Nephron progenitor cell (in vitro differentiated cells): ENCODE data around the gene CRYBG3.

ENCODE experiments used
- DNase-seq: peaks from one replicate; pipeline ENCODE4 v3.0.0; 2021
- H3K27ac Mint-ChIP-seq: 2 replicates; pipeline ENCODE4 v1.8.0; 2021; ENCODE audit warnings: mild to moderate bottlenecking, moderate library complexity, mixed read lengths
- H3K27me3 Mint-ChIP-seq: 2 replicates; pipeline ENCODE4 v1.8.0; 2021; ENCODE audit warnings: mild to moderate bottlenecking, low read depth, mixed read lengths; ENCODE audit not compliant: poor library complexity
- H3K36me3 Mint-ChIP-seq: 2 replicates; pipeline ENCODE4 v1.8.0; 2021; ENCODE audit warnings: low read depth, mixed read lengths
- H3K4me1 Mint-ChIP-seq: 2 replicates; pipeline ENCODE4 v1.8.0; 2021; ENCODE audit warnings: mixed read lengths
- H3K4me3 Mint-ChIP-seq: 2 replicates; pipeline ENCODE4 v1.8.0; 2021; ENCODE audit warnings: mild to moderate bottlenecking, moderate library complexity, mixed read lengths
- H3K9me3 Mint-ChIP-seq: 2 replicates; pipeline ENCODE4 v1.8.0; 2021; ENCODE audit warnings: mild to moderate bottlenecking, moderate library complexity, mixed read lengths
- CTCF ChIP-seq: fragments of 200-600 bp; sonication (generic); IDR thresholded peaks from 2 replicates; pipeline ENCODE4 v1.5.0; 2021; ENCODE audit warnings: antibody characterized with exemption

Gene CRYBG3

DNA sequence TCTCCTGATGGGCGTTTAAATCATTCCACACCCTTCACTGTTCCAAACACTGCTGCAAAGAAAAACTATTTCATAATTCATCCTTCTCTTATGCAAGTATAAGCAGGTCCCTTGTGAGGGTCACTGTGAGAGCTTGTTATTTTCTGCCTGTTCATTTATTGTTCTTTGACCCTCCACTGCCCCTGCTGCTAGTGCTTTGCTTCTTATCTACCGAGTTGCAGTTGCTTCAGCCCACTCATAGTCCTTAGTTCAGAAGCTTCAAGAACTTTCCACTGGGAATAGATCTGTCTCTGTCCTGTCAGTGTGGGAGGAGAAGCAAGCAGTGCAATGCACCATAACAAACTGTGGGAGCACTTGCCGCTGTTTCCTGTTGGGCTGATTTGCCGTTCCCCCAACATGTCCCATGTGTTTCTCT is 110.6 kb downstream of the CRYBG3 start:
- Mint-ChIP-seq H3K4me1 (peaks cover 12% of the 10 kb centered on the region), H3K9me3 (peaks cover 8% of the 10 kb centered on the region), H3K4me3 (no peak overlapping the region), H3K27me3 (peaks cover 9% of the 10 kb centered on the region), H3K36me3 (peaks cover 40% of the 10 kb centered on the region), H3K27ac (peak overlapping the region; percentile 63)
- DNase-seq = no peak
- TF ChIP-seq CTCF = no peak

- Mint-ChIP-seq H3K4me3 (no peak overlapping the region), H3K9me3 (peaks cover 8% of the 10 kb centered on the region), H3K36me3 (peaks cover 35% of the 10 kb centered on the region), H3K27me3 (peaks cover 9% of the 10 kb centered on the region), H3K4me1 (peaks cover 16% of the 10 kb centered on the region), H3K27ac (no peak overlapping the region)
- no peak for DNase-seq
- no peak for TF ChIP-seq CTCF
Measured at GRCh38 chr3:97934980-97935695, 113.3 kb downstream of the CRYBG3 start.

DNA sequence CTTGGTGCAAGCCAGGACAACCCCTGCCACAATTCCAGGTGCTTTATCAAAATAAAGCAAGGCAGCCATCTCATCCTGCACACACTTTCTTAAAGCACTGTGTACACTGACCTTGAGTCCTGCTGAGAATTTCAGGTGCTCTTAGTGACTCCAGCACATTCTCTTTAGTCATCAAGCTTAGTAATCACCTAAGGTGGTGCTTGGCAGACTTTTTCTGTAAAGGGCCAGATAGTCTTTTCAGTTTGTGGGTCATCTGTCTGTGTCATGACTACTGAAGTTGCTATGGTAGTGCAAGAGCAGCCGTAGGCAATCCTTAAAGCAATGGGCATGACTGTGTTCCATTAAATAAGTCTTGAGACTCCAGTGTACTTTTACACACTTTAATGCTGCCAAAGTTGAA is 114.0 kb downstream of the CRYBG3 start:
- Mint-ChIP-seq H3K27me3 (peaks cover 9% of the 10 kb centered on the region), H3K36me3 (peaks cover 28% of the 10 kb centered on the region), H3K4me3 (no peak overlapping the region), H3K4me1 (peaks cover 16% of the 10 kb centered on the region), H3K27ac (peak overlapping the region; percentile 86), H3K9me3 (peaks cover 6% of the 10 kb centered on the region)
- no peak for TF ChIP-seq CTCF
- DNase-seq = no peak

DNA sequence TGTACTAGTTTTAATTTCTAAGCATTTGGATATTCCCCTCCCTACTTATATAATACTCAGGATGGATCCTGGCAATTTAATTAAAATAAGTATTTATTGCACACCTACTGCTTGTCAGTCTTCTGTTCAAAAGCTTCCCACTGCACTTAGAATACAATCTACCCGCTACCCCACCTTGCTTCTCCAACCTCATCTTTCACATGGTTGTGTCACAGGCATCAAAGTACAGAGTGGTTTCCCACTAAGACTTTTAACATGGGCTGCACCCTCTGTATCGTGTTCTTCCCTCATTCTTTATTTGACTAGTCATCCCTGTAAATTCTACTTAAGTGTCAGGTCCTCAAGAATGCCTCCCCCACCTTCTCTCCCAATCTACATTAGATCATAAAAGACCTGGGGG is 115.4 kb downstream of the CRYBG3 start:
- Mint-ChIP-seq H3K27ac (peak overlapping the region; percentile 7), H3K4me3 (no peak overlapping the region), H3K4me1 (peaks cover 15% of the 10 kb centered on the region), H3K27me3 (peaks cover 9% of the 10 kb centered on the region), H3K36me3 (peaks cover 16% of the 10 kb centered on the region), H3K9me3 (no peaks in the 10 kb centered on the region)
- no peak for DNase-seq
- no peak for TF ChIP-seq CTCF

- Mint-ChIP-seq H3K27ac (no peak overlapping the region), H3K9me3 (no peaks in the 10 kb centered on the region), H3K27me3 (peaks cover 5% of the 10 kb centered on the region), H3K4me1 (peaks cover 15% of the 10 kb centered on the region), H3K4me3 (no peak overlapping the region), H3K36me3 (peaks cover 13% of the 10 kb centered on the region)
- no peak for TF ChIP-seq CTCF
- DNase-seq = no peak
Measured at GRCh38 chr3:97938444-97938843, 116.6 kb downstream of the CRYBG3 start.

GRCh38 chr3:97939401-97939800 is 117.6 kb downstream of the CRYBG3 start:
- Mint-ChIP-seq H3K27me3 (peaks cover 5% of the 10 kb centered on the region), H3K9me3 (no peaks in the 10 kb centered on the region), H3K27ac (no peak overlapping the region), H3K4me1 (peaks cover 17% of the 10 kb centered on the region), H3K36me3 (peaks cover 13% of the 10 kb centered on the region), H3K4me3 (no peak overlapping the region)
- no peak for DNase-seq
- no peak for TF ChIP-seq CTCF
